Gastrocnemius medialis (tissue), 4 donors: ENCODE data around the gene SPAAR.

Source experiments
- CTCF ChIP-seq, 5 experiments: fragments of 450-650 bp in 3 of 5; fragments of 200-600 bp in 2 of 5; sonication (generic) in 2 of 5; IDR thresholded peaks in 4 of 5; conservative IDR thresholded peaks in 1 of 5; 1 replicate in 4 of 5; 2 replicates in 1 of 5; pipeline ENCODE4 v1.5.1; 2016 to 2019; ENCODE audit warnings: antibody characterized with exemption in 5 of 5, mild to moderate bottlenecking in 3 of 5, moderate library complexity in 3 of 5
- POLR2A ChIP-seq, 2 donors: fragments of 450-650 bp; IDR thresholded peaks; one replicate each; pipeline ENCODE4 v1.6.1; 2017; ENCODE audit warnings: antibody characterized with exemption in 2 of 2, mild to moderate bottlenecking in 2 of 2, moderate library complexity in 2 of 2

GRCh38 chr9:35909274-35909673, at the start of gene SPAAR:
- TF ChIP-seq CTCF (IDR thresholded peaks at IDR 0.05 in 4 of 5, conservative IDR thresholded peaks at IDR 0.05 in 1 of 5) (no peak), POLR2A (IDR thresholded peaks at IDR 0.05) (no peak)
